ENCODE data around the gene AQP7.

DNA sequence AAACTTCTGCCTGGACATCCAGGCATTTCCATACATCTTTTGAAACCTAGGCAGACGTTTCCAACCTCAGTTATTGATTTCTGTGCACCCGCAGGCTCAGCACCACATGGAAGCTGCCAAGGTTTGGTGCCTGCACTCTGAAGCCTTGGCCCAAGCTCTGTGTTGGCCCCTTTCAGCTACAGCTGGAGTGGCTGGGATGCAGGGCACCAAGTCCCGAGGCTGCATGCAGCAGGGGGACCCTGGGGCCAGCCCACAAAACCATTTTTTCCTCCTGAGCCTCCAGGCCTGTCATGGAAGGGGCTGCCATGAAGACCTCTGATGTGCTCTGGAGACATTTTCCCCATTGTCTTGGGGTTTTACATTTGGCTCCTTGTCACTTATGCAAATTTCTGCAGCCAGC is 62.2 kb downstream of the AQP7 start:
- TF ChIP-seq, protein P1, sequence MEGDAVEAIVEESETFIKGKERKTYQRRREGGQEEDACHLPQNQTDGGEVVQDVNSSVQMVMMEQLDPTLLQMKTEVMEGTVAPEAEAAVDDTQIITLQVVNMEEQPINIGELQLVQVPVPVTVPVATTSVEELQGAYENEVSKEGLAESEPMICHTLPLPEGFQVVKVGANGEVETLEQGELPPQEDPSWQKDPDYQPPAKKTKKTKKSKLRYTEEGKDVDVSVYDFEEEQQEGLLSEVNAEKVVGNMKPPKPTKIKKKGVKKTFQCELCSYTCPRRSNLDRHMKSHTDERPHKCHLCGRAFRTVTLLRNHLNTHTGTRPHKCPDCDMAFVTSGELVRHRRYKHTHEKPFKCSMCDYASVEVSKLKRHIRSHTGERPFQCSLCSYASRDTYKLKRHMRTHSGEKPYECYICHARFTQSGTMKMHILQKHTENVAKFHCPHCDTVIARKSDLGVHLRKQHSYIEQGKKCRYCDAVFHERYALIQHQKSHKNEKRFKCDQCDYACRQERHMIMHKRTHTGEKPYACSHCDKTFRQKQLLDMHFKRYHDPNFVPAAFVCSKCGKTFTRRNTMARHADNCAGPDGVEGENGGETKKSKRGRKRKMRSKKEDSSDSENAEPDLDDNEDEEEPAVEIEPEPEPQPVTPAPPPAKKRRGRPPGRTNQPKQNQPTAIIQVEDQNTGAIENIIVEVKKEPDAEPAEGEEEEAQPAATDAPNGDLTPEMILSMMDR (IDR thresholded peaks at IDR 0.05), result no peak
- TF ChIP-seq POLR2A (IDR thresholded peaks at IDR 0.05), result no peak
